K562 (cell line): Measurements from ENCODE around the gene HOXB3. TPM values are rescaled to one million over a fixed set of nuclear protein-coding genes. Genes with fewer than 3 reads are reported as not detected.

Experiments
- ATF7 ChIP-seq: fragments of 450-650 bp; IDR thresholded peaks from 2 replicates; pipeline ENCODE4 v1.7.1; 2014; ENCODE audit warnings: mild to moderate bottlenecking, moderate library complexity
- EHMT2 ChIP-seq: fragments of 450-650 bp; IDR thresholded peaks from 2 replicates; pipeline ENCODE4 v1.6.1; 2018; ENCODE audit warnings: antibody characterized with exemption
- ETS1 ChIP-seq: conservative IDR thresholded peaks from 2 replicates; pipeline ENCODE4 v1.6.1; 2011; ENCODE audit warnings: low read depth, mild to moderate bottlenecking, low read length; ENCODE audit not compliant: control insufficient read depth
- JUND ChIP-seq, 2 experiments: IDR thresholded peaks; 2 replicates in 1 of 2; 3 replicates in 1 of 2; pipeline ENCODE4 v1.6.1; 2011; ENCODE audit warnings: borderline replicate concordance in 2 of 2, low read depth in 2 of 2, low read length in 2 of 2, improper control_type of control experiment in 1 of 2, missing biosample characterization in 1 of 2, missing genetic modification characterization in 1 of 2, missing genetic modification reagents in 1 of 2
- KDM4B ChIP-seq, 2 experiments: fragments of 450-650 bp in 1 of 2; sonication (generic) in 1 of 2; IDR thresholded peaks; 2 replicates each; pipeline ENCODE4 v1.6.1; 2016 to 2017; ENCODE audit warnings: borderline replicate concordance in 2 of 2, antibody characterized with exemption in 1 of 2, low read depth in 1 of 2, mild to moderate bottlenecking in 1 of 2
- MIER1 ChIP-seq: fragments of 450-650 bp; IDR thresholded peaks from 2 replicates; pipeline ENCODE4 v1.6.1; 2016; ENCODE audit warnings: antibody characterized with exemption, mild to moderate bottlenecking, low read depth
- MYC ChIP-seq, 2 experiments: fragments of 250-450 bp in 1 of 2; sonication (Bioruptor Pico) in 1 of 2; IDR thresholded peaks; 2 replicates each; pipeline versions ENCODE4 v1.5.1 to v1.6.1; 2012 to 2021; ENCODE audit warnings: low read depth in 2 of 2, borderline replicate concordance in 1 of 2, improper control_type of control experiment in 1 of 2, low read length in 1 of 2, mild to moderate bottlenecking in 1 of 2, moderate library complexity in 1 of 2
- NKRF ChIP-seq: fragments of 450-650 bp; IDR thresholded peaks from 2 replicates; pipeline ENCODE4 v1.6.1; 2016; ENCODE audit warnings: borderline replicate concordance
- PHF20 ChIP-seq: fragments of 450-650 bp; IDR thresholded peaks from 2 replicates; pipeline ENCODE4 v1.6.1; 2018; ENCODE audit not compliant: partially characterized antibody
- PHTF2 ChIP-seq: fragments of 250-450 bp; sonication (Bioruptor Pico); IDR thresholded peaks from 2 replicates; pipeline ENCODE4 v1.5.0; 2021; ENCODE audit warnings: mild to moderate bottlenecking
- PKNOX1 ChIP-seq: fragments of 450-650 bp; IDR thresholded peaks from 2 replicates; pipeline ENCODE4 v1.6.1; 2016
- RB1 ChIP-seq: fragments of 450-650 bp; IDR thresholded peaks from 2 replicates; pipeline ENCODE4 v1.6.1; 2017; ENCODE audit warnings: low read depth, mild to moderate bottlenecking
- RNF219 ChIP-seq: fragments of 250-450 bp; sonication (Bioruptor Pico); IDR thresholded peaks from 2 replicates; pipeline ENCODE4 v1.5.0; 2022; ENCODE audit warnings: mild to moderate bottlenecking
- SNRNP70 ChIP-seq: fragments of 200-400 bp; formaldehyde crosslinking; optimal IDR thresholded peaks from 2 replicates; pipeline ENCODE3; 2017; ENCODE audit warnings: low read depth, low read length
- TSC22D4 ChIP-seq: fragments of 450-650 bp; IDR thresholded peaks from 2 replicates; pipeline ENCODE4 v1.6.1; 2016; ENCODE audit warnings: missing genetic modification characterization, missing biosample characterization, control low read depth
- polyA plus RNA-seq, 8 experiments: library from polyadenylated mRNA; depleted of rRNA in 4 of 8; stranded (reverse) in 5 of 8; unstranded in 3 of 8; fragments of >200 nt; fragmentation: Nextera tagmentation in 2 of 8; fragmentation: Illumina TruSeq in 1 of 8; extraction: Ambion mirVana in 2 of 8; extraction: Trizol in 1 of 8; gene quantifications; 2 replicates each; pipeline versions ENCODE4 v1.2.1 to v1.2.3, GENCODE V29; 2011 to 2014; ENCODE audit warnings: inconsistent platforms in 1 of 8, missing spikeins in 1 of 8
- total RNA-seq, 7 experiments: library from RNA; depleted of rRNA in 6 of 7; stranded (reverse); fragments of >200 nt in 6 of 7; fragmentation: Illumina TruSeq in 2 of 7; extraction: Trizol in 2 of 7; gene quantifications; 2 replicates each; pipeline versions ENCODE4 v1.2.1 to v1.2.3, GENCODE V29; 2011 to 2021; ENCODE audit warnings: low replicate concordance in 1 of 7
- TF ChIP-seq, protein P1 (sequence below), 2 experiments: fragments of 200-800 bp in 1 of 2; sonication (Bioruptor generic) in 1 of 2; sonication (generic) in 1 of 2; formaldehyde crosslinking in 1 of 2; IDR thresholded peaks in 1 of 2; conservative IDR thresholded peaks in 1 of 2; 2 replicates each; pipeline versions ENCODE4 v1.5.0 to v1.6.1; 2016 to 2020; ENCODE audit warnings: missing compliant biosample characterization in 1 of 2, missing genetic modification characterization in 1 of 2, missing genetic modification reagents in 1 of 2

Gene HOXB3
- total and polyA plus RNA-seq, 9 of the 15 experiments (the other 6 are each of a cell fraction or from before 2014, with no cell fraction given) = 2.4 to 41.3 (median 20.2) TPM

- TF ChIP-seq NKRF (no peak), RB1 (no peak), ATF7 (no peak), KDM4B (IDR thresholded peaks at IDR 0.05; ENCODE audit: borderline replicate concordance in 2 of 2, low read depth in 1 of 2) (no peak), JUND (IDR thresholded peaks at IDR 0.05; ENCODE audit: borderline replicate concordance, low read depth, low read length) (peak; percentile 47; the same call in 1 of the 2 replicates), JUND (tag; IDR thresholded peaks at IDR 0.05; ENCODE audit: borderline replicate concordance, low read depth, low read length) (peak; percentile 44; the same call in 1 of the 3 replicates), PHF20 (no peak), EHMT2 (no peak), MIER1 (no peak), ETS1 (no peak), MYC (IDR thresholded peaks at IDR 0.05; ENCODE audit: low read depth, low read length) (peak; percentile 20; the same call in 1 of the 2 replicates), MYC (CRISPR knock-in tag; IDR thresholded peaks at IDR 0.05; ENCODE audit: borderline replicate concordance, low read depth) (no peak), PHTF2 (no peak), RNF219 (CRISPR knock-in tag) (no peak), PKNOX1 (peak; percentile 74), SNRNP70 (no peak), TSC22D4 (tag) (no peak)
- TF ChIP-seq, protein P1, sequence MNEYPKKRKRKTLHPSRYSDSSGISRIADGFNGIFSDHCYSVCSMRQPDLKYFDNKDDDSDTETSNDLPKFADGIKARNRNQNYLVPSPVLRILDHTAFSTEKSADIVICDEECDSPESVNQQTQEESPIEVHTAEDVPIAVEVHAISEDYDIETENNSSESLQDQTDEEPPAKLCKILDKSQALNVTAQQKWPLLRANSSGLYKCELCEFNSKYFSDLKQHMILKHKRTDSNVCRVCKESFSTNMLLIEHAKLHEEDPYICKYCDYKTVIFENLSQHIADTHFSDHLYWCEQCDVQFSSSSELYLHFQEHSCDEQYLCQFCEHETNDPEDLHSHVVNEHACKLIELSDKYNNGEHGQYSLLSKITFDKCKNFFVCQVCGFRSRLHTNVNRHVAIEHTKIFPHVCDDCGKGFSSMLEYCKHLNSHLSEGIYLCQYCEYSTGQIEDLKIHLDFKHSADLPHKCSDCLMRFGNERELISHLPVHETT (CRISPR knock-in tag; conservative IDR thresholded peaks at IDR 0.05 in 1 of 2, IDR thresholded peaks at IDR 0.05 in 1 of 2) = no peak
These were observed 67.9 kb downstream of the HOXB3 start (continued) for GRCh38 chr17:48522031-48522653.
